ENCODE results near the gene STK38.
"Not testable (repeated sequence)": the region's sequence is repeated elsewhere in the genome, so short reads cannot be mapped to it uniquely, and the experiment has no call there.

Gene STK38

GRCh38 chr6:36463676-36464075 lies 83.6 kb downstream of the STK38 start:
- no peak for DNase-seq
- TF ChIP-seq CTCF (IDR thresholded peaks at IDR 0.05; ENCODE audit: low read depth, low read length): no peak

GRCh38 chr6:36461646-36462045 lies 85.6 kb downstream of the STK38 start:
- Histone ChIP-seq H3K4me3 (ENCODE audit: low read depth, low read length) (no peak overlapping the region), H3K27me3 (ENCODE audit: insufficient read depth, low read depth, severe bottlenecking) (no peaks in the 10 kb centered on the region), H3K9me3 (ENCODE audit: severe bottlenecking) (no peaks in the 10 kb centered on the region), H3K36me3 (no peaks in the 10 kb centered on the region; the same call in none of the 2 replicates), H3K27ac (no peak overlapping the region)
- no peak for DNase-seq
- no peak for TF ChIP-seq CTCF (IDR thresholded peaks at IDR 0.05; ENCODE audit: low read depth, low read length)

More at GRCh38 chr6:36463676-36464075, 83.6 kb downstream of the STK38 start:
- H3K4me3 ChIP-seq (ENCODE audit: low read depth, low read length): no peak overlapping the region
- H3K9me3 ChIP-seq (ENCODE audit: severe bottlenecking): no peaks in the 10 kb centered on the region
- H3K27me3 ChIP-seq (ENCODE audit: insufficient read depth, low read depth, severe bottlenecking): no peaks in the 10 kb centered on the region
- no peaks in the 10 kb centered on the region; the same call in 1 of the 2 replicates for H3K36me3 ChIP-seq
- no peak overlapping the region for H3K27ac ChIP-seq

GRCh38 chr6:36460916-36461315 lies 86.4 kb downstream of the STK38 start:
- H3K36me3 ChIP-seq: no peaks in the 10 kb centered on the region; the same call in none of the 2 replicates
- no peaks in the 10 kb centered on the region for H3K9me3 ChIP-seq (ENCODE audit: severe bottlenecking)
- H3K4me3 ChIP-seq (ENCODE audit: low read depth, low read length): no peak overlapping the region
- H3K27ac ChIP-seq: no peak overlapping the region
- TF ChIP-seq CTCF (IDR thresholded peaks at IDR 0.05; ENCODE audit: low read depth, low read length): no peak
- no peaks in the 10 kb centered on the region for H3K27me3 ChIP-seq (ENCODE audit: insufficient read depth, low read depth, severe bottlenecking)
- no peak for DNase-seq

- Histone ChIP-seq H3K36me3 (no peaks in the 10 kb centered on the region; the same call in none of the 2 replicates), H3K4me3 (ENCODE audit: low read depth, low read length) (no peak overlapping the region), H3K9me3 (ENCODE audit: severe bottlenecking) (no peaks in the 10 kb centered on the region), H3K27ac (no peak overlapping the region), H3K27me3 (ENCODE audit: insufficient read depth, low read depth, severe bottlenecking) (no peaks in the 10 kb centered on the region)
- no peak for TF ChIP-seq CTCF (IDR thresholded peaks at IDR 0.05; ENCODE audit: low read depth, low read length)
- DNase-seq: no peak
These were observed 87.8 kb downstream of the STK38 start for GRCh38 chr6:36459501-36459900.

GRCh38 chr6:36455486-36456027 lies 91.7 kb downstream of the STK38 start:
- no peak for DNase-seq
- Histone ChIP-seq H3K9me3 (ENCODE audit: severe bottlenecking) (no peaks in the 10 kb centered on the region), H3K36me3 (peaks cover 14% of the 10 kb centered on the region), H3K27ac (no peak overlapping the region), H3K27me3 (ENCODE audit: insufficient read depth, low read depth, severe bottlenecking) (no peaks in the 10 kb centered on the region), H3K4me3 (ENCODE audit: low read depth, low read length) (no peak overlapping the region)
- no peak for TF ChIP-seq CTCF (IDR thresholded peaks at IDR 0.05; ENCODE audit: low read depth, low read length)

- not testable (repeated sequence) for H3K4me3 ChIP-seq (ENCODE audit: low read depth, low read length); DNase-seq; H3K27ac ChIP-seq; H3K27me3 ChIP-seq (ENCODE audit: insufficient read depth, low read depth, severe bottlenecking); H3K9me3 ChIP-seq (ENCODE audit: severe bottlenecking)
- H3K36me3 ChIP-seq: peaks cover 32% of the 10 kb centered on the region
These were observed 94.4 kb downstream of the STK38 start for GRCh38 chr6:36452897-36453296.

- not testable (repeated sequence) for DNase-seq; H3K9me3 ChIP-seq (ENCODE audit: severe bottlenecking)
- peaks cover 36% of the 10 kb centered on the region for H3K36me3 ChIP-seq
These were observed 98.1 kb downstream of the STK38 start for GRCh38 chr6:36449173-36449572.

More at GRCh38 chr6:36449173-36449572, 98.1 kb downstream of the STK38 start:
- H3K27ac ChIP-seq; H3K4me3 ChIP-seq (ENCODE audit: low read depth, low read length); H3K27me3 ChIP-seq (ENCODE audit: insufficient read depth, low read depth, severe bottlenecking): not testable (repeated sequence)

All from WERI-Rb-1 (cell line).